ENCODE data around the gene DAB1.

DNA sequence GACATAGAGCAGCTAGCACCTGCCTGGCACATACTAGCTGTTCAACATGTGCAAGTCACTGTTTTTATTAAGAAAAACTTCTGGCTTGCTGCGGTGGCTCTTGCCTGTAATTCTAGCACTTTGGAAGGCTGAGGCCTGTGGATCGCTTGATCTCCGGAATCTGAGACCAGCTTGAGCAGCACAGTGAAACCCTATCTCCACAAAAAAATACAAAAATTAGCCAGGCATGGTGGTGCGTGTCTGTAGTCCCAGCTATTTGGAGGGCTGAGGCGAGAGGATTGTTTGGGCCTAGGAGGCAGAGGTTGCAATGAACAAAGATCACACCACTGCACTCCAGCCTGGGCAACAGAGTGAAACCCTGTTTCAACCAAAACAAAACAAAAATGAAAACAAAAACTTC is 430.4 kb downstream of the DAB1 start:
- TF ChIP-seq, protein P1, sequence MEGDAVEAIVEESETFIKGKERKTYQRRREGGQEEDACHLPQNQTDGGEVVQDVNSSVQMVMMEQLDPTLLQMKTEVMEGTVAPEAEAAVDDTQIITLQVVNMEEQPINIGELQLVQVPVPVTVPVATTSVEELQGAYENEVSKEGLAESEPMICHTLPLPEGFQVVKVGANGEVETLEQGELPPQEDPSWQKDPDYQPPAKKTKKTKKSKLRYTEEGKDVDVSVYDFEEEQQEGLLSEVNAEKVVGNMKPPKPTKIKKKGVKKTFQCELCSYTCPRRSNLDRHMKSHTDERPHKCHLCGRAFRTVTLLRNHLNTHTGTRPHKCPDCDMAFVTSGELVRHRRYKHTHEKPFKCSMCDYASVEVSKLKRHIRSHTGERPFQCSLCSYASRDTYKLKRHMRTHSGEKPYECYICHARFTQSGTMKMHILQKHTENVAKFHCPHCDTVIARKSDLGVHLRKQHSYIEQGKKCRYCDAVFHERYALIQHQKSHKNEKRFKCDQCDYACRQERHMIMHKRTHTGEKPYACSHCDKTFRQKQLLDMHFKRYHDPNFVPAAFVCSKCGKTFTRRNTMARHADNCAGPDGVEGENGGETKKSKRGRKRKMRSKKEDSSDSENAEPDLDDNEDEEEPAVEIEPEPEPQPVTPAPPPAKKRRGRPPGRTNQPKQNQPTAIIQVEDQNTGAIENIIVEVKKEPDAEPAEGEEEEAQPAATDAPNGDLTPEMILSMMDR (IDR thresholded peaks at IDR 0.05; ENCODE audit: insufficient read depth, low read depth, low read length) = no peak
- TF ChIP-seq EZH2 (IDR thresholded peaks at IDR 0.05; ENCODE audit: insufficient read depth, low read length) = no peak

All from astrocyte (in vitro differentiated cells and primary cell).